HTR-8/SVneo (cell line): ENCODE measurements around the gene GPC4.

Experiments
- DNase-seq: peaks from one replicate; pipeline ENCODE4 v3.0.0; 2011; ENCODE audit warnings: low spot score, mixed read lengths; ENCODE audit not compliant: insufficient read length
- FAIRE-seq: peaks from 2 replicates; lab custom pipeline; 2011; peaks lifted over from hg19 to GRCh38; lab: Jason Lieb, UNC

GPC4 gene

DNA sequence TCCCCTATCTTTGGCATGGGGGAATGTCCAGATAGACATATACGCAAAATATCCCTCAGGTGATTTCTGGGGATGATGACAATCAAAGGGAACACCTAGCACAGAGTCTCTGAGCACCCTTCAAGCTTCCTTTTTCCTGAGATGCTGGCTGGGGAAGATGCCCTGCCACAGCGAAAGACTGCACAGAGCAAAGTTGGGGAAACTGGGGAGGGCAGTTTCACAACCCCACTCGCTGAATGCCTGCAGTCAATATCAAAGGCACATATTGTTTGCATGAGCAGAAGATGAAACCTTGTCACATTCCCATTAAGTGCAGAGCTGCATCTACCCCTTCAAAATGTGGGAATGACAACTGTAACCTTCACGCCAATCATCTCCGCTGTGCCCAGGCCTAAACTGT, 2.6 kb downstream of the GPC4 start:
- FAIRE-seq, result no peak
- DNase-seq, result no peak

DNA sequence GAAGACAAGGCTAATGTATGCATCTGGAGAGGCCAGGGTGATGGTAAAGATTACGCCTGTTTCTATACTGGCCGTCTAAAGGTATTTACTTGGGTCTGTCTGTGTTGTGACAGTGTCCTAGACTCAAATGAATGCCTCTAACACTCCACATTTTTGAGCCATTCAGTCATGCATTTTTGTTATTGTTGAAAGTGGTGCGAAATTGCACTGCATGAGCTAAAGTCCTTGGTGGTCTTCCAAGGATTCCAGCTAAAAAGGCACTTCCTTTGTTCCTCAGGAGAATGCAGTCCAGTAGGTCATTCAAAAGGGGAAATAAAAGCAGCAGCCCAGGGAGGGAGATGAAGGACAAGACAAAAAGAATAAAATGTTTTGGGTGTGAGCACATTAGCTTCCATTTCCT, 3.0 kb downstream of the GPC4 start:
- FAIRE-seq (no peak), DNase-seq (no peak)

DNA sequence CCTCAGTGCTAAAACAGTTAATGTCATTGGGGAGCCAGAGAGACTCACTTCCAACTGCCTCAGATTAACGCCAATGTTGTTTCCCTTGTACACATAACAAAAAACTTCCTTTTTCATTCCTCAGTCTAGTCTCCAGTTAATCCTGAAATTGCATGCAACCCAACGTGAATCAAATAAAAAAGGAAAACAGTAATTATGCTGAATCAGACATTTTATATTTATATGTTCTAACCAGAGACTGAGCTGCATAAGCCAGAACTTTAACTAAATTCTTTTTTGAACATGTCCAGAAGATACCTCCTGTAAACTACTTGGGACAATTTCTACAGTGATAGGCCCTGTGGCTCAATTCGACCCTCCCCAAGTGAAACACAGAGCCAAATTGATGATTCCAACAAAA, 4.7 kb downstream of the GPC4 start:
- no peak for DNase-seq
- FAIRE-seq, result no peak

DNA sequence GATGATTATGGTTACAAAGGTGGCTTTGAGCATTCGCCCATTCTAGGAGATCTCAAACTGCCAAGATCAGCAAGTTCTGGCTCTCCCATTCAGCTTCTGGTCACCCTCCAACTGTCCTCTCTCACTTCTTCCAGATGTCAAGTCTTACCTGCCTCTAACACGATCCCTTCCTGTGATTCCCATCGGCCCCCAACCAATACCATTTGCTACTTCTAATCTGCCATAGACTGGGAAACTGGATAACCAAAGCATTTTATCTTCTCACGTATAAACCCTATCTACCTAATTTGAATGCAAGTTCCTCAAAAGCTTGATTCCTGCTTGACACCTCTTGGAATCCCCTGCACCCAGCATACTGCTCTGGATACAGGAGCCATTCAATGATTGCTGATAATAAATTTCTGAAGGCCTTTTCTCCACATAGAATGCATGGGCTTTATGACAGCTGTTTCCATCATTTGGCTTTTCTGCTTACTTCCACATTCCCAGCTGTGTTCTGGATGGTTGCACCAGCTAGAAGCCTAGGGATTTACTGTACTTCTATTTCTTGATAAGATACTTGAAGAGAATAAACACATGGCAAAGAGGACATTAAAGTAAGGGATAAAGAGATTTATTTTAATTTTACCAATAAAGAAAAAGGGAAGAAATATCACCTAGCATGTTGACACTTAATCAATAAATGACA, 9.6 kb downstream of the GPC4 start:
- no peak for DNase-seq
- FAIRE-seq, result no peak

DNA sequence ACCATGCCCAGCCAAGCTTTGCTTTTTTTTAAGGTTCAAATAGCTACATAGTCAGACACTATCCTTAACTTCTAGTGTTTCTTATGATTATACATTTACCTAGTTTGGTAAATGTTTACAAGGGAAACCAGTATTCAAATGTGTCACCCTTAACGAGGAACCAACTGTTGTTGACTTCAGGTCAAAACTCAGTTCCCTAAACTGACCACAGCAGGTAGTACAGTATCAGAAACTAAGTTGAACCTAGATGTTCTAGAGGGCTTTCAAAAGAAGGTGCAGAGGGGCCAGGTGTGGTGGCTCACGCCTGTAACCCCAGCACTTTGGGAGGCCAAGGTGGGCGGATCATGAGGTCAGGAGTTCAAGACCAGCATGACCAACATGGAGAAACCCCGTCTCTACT, 11.3 kb downstream of the GPC4 start:
- no peak for FAIRE-seq
- DNase-seq, result no peak

DNA sequence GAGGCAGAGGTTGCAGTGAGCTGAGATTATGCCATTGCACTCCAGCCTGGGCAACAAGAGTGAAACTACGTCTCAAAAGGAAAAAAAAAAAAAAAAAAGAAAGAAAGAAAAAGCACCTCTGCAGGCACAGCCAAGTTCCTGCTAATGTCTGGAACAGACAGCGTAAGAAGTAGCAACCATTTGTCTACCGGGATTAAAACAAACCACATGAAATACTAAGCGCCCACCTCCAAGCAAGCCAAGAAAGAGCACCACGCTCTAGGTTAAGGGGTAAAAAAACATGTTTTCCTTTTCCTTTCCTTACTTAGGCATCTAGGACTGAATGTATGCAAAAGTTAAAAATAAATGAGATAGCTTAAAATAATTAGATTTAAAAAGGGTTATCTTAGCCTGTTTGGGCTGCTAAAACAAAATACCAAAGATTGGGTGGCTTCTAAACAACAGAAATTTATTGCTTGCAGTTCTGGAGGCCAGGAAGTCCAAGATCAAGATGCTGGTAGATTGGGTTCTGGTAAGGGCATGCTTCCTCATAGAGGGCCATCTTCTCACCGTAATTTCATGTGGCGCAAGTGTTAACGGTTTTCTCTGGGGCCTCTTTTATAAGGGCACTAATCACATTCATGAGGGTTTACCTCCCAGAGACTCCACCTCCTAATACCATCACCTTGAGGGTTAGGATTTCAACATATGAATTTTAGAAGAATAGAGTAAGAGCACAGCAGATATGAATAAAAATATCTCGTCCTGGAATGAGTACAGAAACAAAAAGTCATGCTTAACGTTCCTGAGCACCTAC, 12.3 kb downstream of the GPC4 start:
- DNase-seq, result no peak
- FAIRE-seq, result no peak

DNA sequence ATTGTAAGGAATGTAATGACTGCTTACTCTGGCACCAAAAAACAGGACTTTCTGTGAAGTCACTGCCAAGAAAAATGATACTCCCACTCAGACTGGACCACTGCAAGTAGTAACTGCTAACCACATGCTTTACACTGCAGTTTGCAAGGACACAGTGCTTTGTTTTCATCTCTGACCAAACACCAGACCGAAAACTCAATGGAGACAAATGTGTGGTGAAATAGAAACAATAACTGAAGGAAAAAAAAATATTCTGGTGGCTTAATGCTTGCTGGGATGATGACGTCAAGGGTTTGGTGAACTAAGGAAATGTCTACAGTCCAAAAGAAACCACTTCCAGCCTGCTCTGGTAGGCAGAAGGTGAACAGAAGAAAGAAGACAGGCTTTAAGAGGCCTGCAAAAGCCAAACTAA, 13.2 kb downstream of the GPC4 start:
- DNase-seq, result no peak
- FAIRE-seq, result no peak

DNA sequence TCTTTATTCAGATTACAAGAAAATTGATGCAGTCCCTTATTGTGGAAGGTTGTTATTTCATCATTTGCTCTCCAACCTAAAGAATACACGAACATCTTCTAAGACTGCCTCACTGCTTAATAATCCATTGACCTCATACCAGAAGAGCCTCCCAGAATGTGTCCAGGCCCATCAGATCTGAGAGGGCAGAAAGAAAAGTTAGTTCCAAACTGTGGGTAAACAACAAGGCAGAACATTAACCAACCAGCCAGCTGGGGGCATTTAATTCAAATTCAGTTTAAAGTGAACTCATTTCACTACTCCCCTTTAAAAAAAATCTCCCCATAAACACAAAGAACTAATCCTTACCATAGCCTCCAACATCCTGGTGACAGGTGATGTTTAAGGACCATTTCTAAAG, 13.8 kb downstream of the GPC4 start:
- no peak for FAIRE-seq
- no peak for DNase-seq

DNA sequence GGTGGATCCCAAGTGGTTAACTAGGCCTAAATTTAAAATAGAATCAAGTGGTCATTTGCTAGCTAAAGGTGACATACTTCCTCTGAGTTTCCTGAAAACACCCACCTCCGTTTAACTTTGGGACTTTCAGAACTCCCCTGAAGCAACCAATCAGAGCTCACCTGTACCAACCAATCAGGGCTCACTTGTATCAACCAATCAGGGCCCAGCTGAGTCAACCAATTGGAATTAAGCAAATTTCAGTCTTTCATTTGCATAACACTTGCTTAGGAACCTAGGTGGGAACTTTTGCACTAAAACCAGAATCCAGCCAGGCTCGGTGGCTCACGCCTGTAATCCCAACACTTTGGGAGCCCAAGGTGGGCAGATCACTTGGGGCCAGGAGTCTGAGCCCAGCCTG, 15.9 kb downstream of the GPC4 start:
- no peak for DNase-seq
- no peak for FAIRE-seq

DNA sequence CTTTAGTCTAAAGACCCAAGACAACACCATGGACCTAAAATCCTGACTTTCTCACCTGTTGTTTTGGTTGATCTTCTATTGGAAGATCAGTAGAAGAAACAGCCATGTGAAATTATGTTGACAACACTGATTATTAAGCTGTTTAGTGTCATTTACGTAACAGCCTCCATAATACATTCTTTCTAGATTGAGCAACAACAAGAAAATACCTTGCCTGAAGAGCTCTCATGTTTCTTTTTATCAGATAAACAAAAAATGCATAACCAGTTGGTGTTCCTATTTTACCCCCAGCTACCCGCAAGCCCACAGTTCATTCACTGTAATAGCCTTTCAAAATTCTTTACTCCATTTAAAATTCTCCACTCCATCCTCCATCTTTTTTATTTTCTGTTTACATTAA, 20.5 kb downstream of the GPC4 start:
- no peak for FAIRE-seq
- no peak for DNase-seq

DNA sequence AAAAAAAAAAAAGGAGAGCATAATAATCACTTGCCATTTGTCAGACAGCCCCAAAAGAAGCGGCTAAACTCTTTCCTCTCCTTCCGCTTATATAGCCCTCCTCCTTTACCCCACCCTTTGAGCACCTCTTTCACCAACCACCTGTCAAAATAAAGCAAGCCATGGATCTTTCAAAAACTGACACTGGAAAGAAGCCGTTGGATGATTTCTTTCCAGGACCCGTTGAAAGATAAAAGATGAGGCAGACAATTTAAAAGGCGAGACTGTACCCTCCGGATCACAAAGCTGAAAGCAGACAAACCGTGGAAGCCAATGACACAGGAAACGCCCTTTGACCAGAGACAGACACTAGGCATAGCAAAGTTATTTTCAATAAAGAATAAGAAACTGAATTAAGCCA, 22.6 kb downstream of the GPC4 start:
- FAIRE-seq (no peak), DNase-seq (no peak)

DNA sequence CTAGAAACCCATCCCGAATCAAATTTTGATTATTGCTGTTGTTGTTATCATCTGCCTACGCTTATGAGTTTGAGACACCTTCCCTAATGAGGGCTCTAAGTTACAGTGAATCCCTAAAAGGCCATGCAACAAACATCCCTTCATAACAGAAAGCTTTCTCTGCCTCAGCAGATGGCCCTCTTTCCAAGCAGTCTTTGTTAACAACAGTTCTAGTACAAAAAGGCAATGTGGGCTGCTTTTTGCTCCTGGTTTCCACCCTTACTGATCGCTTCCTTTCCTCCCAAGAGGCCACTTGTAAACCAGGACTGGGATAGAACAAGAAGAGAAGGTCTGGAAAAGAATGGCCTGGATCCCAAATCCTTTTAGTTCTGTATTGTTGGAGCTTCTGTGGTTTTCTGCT, 24.2 kb downstream of the GPC4 start:
- DNase-seq (no peak), FAIRE-seq (no peak)

DNA sequence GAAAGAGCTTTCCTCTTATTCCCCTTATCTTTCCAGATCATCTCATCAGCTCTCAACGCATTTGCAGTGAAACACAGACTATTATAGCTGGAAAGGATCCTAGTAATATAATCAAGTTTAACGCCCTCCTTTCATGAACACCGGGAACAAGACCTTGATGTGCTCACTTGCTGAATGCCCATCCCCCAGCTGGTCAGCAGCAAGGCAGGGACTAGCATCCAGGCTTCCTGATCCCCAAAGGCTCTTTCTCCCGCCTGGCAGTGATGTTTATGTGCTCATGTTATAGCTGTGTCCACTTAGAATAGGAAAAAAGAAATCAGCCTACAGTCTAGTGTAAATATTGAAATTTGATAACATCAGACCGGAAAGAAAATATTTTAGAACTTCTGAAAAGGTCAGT, 24.6 kb downstream of the GPC4 start:
- no peak for DNase-seq
- FAIRE-seq, result no peak

DNA sequence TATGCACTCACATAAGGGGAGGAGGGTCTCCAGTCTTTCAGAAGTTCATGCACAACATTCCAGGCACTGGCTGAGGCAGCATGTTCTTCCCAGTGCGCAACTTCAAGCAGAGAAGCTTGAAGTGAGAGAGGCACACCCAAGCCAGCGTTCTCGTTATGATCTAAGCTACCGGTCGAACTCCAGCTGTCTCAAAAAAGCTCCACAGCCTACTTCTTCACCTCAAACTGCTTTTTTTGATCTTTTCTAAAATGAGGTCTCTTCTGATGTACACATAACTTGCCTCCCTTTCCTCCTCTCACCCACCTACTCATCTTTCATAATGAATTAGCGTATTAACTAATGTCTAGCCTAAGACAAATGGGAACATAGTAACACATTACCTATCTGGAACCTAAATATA, 25.3 kb downstream of the GPC4 start:
- FAIRE-seq (no peak), DNase-seq (no peak)

DNA sequence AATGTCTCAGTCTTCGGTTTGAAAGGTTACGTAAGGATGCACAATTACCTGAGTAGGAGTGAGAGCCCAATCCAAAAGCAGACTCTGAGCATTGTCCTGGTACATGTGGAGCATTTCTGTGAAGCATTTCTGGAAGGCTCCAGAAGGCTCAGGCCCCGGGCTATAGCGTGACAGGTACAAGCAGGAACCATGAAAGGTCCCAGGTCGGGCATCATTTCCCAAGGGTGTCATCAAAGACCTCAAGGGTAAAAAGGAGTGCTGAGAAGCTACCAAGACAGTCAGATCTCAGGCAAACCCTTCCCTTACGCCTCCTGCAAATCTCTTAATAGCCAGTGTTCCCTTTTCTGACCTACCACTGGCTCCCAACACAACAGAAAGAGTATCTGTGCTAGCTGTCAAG, 30.8 kb downstream of the GPC4 start:
- no peak for FAIRE-seq
- DNase-seq, result no peak

DNA sequence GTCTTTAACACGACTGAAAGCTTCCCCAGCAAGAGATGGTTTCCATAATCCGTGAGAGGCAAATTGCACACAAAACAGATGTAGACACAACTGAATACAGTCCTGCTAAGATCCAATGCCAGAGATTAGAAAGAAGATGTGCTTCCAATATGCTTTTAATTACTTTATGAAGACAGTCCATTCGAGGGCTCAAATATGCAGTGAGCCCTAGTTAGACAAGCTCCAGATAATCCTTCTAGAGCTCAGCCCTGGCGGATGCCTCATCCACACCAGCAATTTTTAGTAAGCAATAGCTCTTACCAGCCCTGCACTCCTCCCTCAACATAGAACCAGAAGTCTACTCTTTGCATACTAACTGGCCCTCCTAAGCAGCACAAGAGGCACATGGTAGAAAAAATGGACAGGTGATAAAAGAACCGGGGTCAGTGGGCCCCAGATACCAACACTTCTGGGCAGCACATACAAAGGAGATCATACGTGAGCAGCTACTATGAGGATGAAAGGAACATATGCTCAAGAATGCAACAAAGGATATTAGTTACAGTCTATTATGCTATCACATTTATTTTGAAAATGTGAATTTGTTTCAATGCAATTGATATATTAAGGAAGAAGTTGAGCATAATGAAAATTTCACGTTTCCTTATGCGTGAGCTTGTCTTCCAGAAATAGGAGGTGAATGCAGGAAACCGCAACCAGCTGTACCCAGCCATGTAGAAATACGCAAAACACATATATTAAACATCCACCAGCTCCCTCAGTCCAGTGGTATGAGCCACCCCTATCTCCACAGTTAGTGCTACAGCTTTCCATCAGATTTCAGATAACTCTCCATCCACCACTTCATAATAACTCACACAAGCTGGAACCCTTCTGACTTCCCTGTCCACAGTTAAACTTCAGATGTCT, 34.3 kb downstream of the GPC4 start:
- DNase-seq, result no peak
- no peak for FAIRE-seq

DNA sequence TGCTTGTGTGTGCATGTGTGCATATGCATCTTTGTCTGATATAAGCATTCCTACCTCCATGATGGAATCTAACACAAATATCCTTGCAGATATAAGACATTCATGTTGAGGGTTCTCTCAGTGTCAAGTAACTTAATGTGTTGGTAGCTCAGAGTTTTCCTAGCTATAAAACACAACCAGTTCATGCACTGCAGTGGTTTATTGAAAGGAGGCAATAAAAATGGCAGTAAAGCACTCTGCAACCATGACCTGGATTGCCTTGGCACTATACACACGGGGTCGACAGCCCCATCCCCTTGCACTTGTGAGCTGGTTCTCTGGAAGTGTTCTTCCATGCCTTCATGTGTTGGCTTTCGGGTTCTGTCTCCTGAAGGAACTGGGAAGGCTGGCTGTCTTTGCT, 38.9 kb downstream of the GPC4 start:
- no peak for DNase-seq
- no peak for FAIRE-seq

DNA sequence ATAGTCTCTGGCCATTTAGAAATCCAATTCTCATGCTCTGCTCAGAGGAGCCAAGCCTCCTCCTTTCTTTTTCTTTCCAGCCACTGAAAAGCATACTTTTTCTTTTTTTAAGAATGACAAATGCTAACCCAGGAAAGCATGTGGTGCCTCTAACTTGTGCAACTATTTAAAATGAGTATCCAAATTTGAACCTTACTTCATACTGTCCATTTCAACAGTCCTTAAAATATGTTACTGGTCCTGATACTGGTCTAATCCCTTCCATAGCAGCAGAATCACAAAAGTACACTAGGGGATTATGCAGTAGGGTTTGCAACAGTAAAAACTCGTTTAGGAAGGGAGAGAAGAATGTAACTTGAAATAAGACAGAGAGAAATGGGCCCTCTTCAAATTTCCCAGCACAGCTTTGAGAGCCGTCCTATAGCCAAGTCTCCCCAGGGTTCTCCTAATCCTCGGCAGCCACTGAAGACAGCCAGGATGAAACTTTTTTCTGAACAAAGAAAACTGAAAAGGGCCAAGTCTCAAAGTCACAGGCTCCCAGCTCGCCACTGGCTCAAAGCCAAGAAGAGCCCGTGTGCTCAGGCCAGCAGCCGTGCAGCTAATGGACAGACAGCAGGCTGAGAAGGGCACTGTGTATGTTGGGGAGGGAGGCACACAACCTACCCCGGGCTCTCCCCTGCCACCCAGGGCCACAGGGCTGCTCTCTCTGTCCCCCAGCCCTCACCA, 39.5 kb downstream of the GPC4 start:
- no peak for FAIRE-seq
- DNase-seq, result no peak

DNA sequence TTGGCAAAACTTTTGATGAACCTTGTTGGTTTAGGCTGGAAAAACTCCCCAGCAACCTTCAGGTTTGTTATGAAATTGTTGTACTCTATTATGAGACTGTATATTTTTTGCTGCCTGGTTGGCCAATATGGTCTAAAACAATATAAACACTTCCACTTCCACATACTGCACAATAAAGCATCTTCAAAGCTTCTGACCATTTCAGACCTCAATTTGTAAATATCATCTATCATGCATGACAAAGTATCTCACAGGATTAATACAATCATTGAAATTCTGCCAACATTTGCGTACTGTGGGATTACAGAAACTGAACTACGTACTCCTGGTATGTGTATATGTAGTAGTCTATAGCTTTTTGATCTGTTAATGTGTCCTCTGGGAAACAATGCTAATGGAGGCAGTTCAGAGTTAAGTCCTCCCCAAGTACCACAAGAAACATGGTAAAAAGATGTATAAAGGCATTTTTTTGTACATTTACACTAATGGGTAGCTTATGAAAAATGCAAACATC, 40.4 kb downstream of the GPC4 start:
- DNase-seq (no peak), FAIRE-seq (no peak)

DNA sequence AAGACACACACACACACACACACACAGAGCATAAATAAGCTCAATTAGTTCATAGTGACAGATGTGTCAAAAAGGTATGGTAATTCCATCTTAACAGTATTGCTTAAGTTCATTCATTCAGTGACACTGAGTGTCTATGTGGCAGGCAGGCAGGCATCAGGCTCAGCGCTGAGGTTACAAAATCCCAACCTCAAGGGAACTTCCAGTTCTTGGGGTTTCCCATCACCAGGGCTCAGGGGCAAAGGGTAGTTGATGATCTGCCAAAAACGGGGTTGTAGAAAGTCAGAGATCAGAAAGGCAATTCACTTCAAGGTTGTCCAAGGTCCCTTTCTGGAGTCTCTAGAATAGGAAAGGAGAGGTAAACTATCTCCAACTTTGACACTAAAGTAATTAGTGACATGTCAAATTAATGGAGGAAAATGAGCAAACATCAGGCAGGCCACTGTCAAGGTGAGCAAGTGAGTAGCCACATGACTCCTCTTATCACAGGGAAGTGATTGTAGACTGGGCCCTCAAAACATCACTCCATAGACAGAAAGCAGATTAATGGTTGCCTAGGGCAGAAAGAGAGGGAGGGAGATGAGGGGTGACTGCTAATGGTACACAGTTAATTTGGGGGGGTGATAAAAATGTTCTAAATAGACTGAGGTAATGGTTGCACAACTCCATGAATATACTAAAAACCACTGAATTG, 41.8 kb downstream of the GPC4 start:
- FAIRE-seq, result no peak

More for the DNA sequence above, 41.8 kb downstream of the GPC4 start:
- no peak for DNase-seq
